ENCODE data around the gene HMOX2. TPM values are rescaled to one million over a fixed set of nuclear protein-coding genes. Genes with fewer than 3 reads are reported as not detected.

HMOX2 gene
- total RNA-seq, 1 experiment from 2014 or later = 36.7 TPM

- peak overlapping the region; percentile 42 for H3K27ac Mint-ChIP-seq (ENCODE audit: unreplicated experiment)
- no TSS peak for BruUV-seq (replicated peaks)
- peaks cover under 1% of the 10 kb centered on the region for H3K36me3 Mint-ChIP-seq (ENCODE audit: insufficient read depth, unreplicated experiment)
- Histone ChIP-seq H3K4me1 (peaks cover 16% of the 10 kb centered on the region), H3K9me3 (no peaks in the 10 kb centered on the region), H3K27me3 (replicated peaks; ENCODE audit: control insufficient read depth, insufficient read depth, low read length) (no peaks in the 10 kb centered on the region), H3K36me3 (ENCODE audit: control insufficient read depth, insufficient read depth, low read length) (no peaks in the 10 kb centered on the region), H3K4me3 (ENCODE audit: low read depth, low read length) (no peak overlapping the region)
- DNase-seq = no peak
- CTCF ChIA-PET = interaction anchor here (0.6 to 1.4 kb wide), 3 partner anchors 13 to 211 kb away, joined by 3 to 4 read pairs (median 3); no protein-coding TSS in a partner anchor
- intact Hi-C loops (cut with micrococcal nuclease; ENCODE audit: unreplicated experiment) = loop anchor here (2.0 kb wide), 1 partner anchor 24 kb away; the partner anchor contains the start of gene HMOX2
- H3K4me1 Mint-ChIP-seq (ENCODE audit: low read depth, unreplicated experiment) = peaks cover 26% of the 10 kb centered on the region
- POLR2A ChIA-PET = no interaction called here
- H3K27me3 Mint-ChIP-seq (ENCODE audit: insufficient read depth, unreplicated experiment) = no peaks in the 10 kb centered on the region
- H3K9me3 Mint-ChIP-seq (ENCODE audit: unreplicated experiment) = no peaks in the 10 kb centered on the region
- no peak overlapping the region for H3K4me3 Mint-ChIP-seq (ENCODE audit: unreplicated experiment)
- TF ChIP-seq CTCF (IDR thresholded peaks at IDR 0.05; ENCODE audit: insufficient read depth in 1 of 2, low read depth in 1 of 2, low read length in 1 of 2, severe bottlenecking in 1 of 2, unreplicated experiment in 1 of 2) = no peak
Observed at GRCh38 chr16:4501071-4501478, 24.9 kb downstream of the HMOX2 start.

- ChIA-PET POLR2A (interaction anchor here (1.0 kb wide), 1 partner anchor 450 kb away, joined by 3 read pairs; no protein-coding TSS in a partner anchor), CTCF (interaction anchor here (0.6 to 2.1 kb wide), 3 partner anchors 13 to 43 kb away, joined by 3 to 10 read pairs (median 4); partner anchors contain the start of gene CDIP1)
- Mint-ChIP-seq H3K27me3 (ENCODE audit: insufficient read depth, unreplicated experiment) (no peaks in the 10 kb centered on the region), H3K27ac (ENCODE audit: unreplicated experiment) (no peak overlapping the region), H3K4me3 (ENCODE audit: unreplicated experiment) (no peak overlapping the region), H3K9me3 (ENCODE audit: unreplicated experiment) (no peaks in the 10 kb centered on the region), H3K36me3 (ENCODE audit: insufficient read depth, unreplicated experiment) (peaks cover 30% of the 10 kb centered on the region), H3K4me1 (ENCODE audit: low read depth, unreplicated experiment) (peaks cover 10% of the 10 kb centered on the region)
- Histone ChIP-seq H3K36me3 (ENCODE audit: control insufficient read depth, insufficient read depth, low read length) (peaks cover 2% of the 10 kb centered on the region; the same call in 1 of the 2 replicates), H3K4me3 (ENCODE audit: low read depth, low read length) (no peak overlapping the region), H3K9me3 (no peaks in the 10 kb centered on the region), H3K4me1 (peaks cover 7% of the 10 kb centered on the region), H3K27me3 (replicated peaks; ENCODE audit: control insufficient read depth, insufficient read depth, low read length) (no peaks in the 10 kb centered on the region)
- intact Hi-C loops (cut with micrococcal nuclease; ENCODE audit: unreplicated experiment) = loop anchor here (1.0 to 2.0 kb wide), 2 partner anchors 43 to 80 kb away; no protein-coding TSS in a partner anchor
- no TSS peak for BruUV-seq (replicated peaks)
- no peak for TF ChIP-seq CTCF (IDR thresholded peaks at IDR 0.05; ENCODE audit: insufficient read depth in 1 of 2, low read depth in 1 of 2, low read length in 1 of 2, severe bottlenecking in 1 of 2, unreplicated experiment in 1 of 2)
- no peak for DNase-seq
Observed at GRCh38 chr16:4505356-4506147, 29.4 kb downstream of the HMOX2 start.

GRCh38 chr16:4506450-4506849 lies 30.3 kb downstream of the HMOX2 start:
- Histone ChIP-seq H3K9me3 (no peaks in the 10 kb centered on the region), H3K4me1 (no peaks in the 10 kb centered on the region), H3K4me3 (ENCODE audit: low read depth, low read length) (no peak overlapping the region), H3K27me3 (replicated peaks; ENCODE audit: control insufficient read depth, insufficient read depth, low read length) (no peaks in the 10 kb centered on the region), H3K36me3 (ENCODE audit: control insufficient read depth, insufficient read depth, low read length) (peaks cover 5% of the 10 kb centered on the region; the same call in 1 of the 2 replicates)
- H3K27ac Mint-ChIP-seq (ENCODE audit: unreplicated experiment) = no peak overlapping the region
- DNase-seq = peak; percentile 58
- H3K4me1 Mint-ChIP-seq (ENCODE audit: low read depth, unreplicated experiment) = peaks cover 1% of the 10 kb centered on the region
- BruUV-seq (replicated peaks) = no TSS peak
- CTCF ChIA-PET = interaction anchor here (0.6 to 2.1 kb wide), 3 partner anchors 12 to 42 kb away, joined by 3 to 10 read pairs (median 4); partner anchors contain the start of gene CDIP1
- intact Hi-C loops (cut with micrococcal nuclease; ENCODE audit: unreplicated experiment) = loop anchor here (1.0 to 2.0 kb wide), 2 partner anchors 42 to 79 kb away; no protein-coding TSS in a partner anchor
- no peak overlapping the region for H3K4me3 Mint-ChIP-seq (ENCODE audit: unreplicated experiment)
- peaks cover 36% of the 10 kb centered on the region for H3K36me3 Mint-ChIP-seq (ENCODE audit: insufficient read depth, unreplicated experiment)
- H3K27me3 Mint-ChIP-seq (ENCODE audit: insufficient read depth, unreplicated experiment) = no peaks in the 10 kb centered on the region
- peak; percentile 77 to 82 for TF ChIP-seq CTCF (IDR thresholded peaks at IDR 0.05; ENCODE audit: insufficient read depth in 1 of 2, low read depth in 1 of 2, low read length in 1 of 2, severe bottlenecking in 1 of 2, unreplicated experiment in 1 of 2)
- POLR2A ChIA-PET = no interaction called here
- H3K9me3 Mint-ChIP-seq (ENCODE audit: unreplicated experiment) = no peaks in the 10 kb centered on the region

Data from Caco-2 (cell line).